ENCODE results near the gene UFM1. TPM values are rescaled to one million over a fixed set of nuclear protein-coding genes. Genes with fewer than 3 reads are reported as not detected.
"Not testable (repeated sequence)": the region's sequence is repeated elsewhere in the genome, so short reads cannot be mapped to it uniquely, and the experiment has no call there.

UFM1 gene
- total and polyA plus RNA-seq, 8 donors, result 58.5 to 94.4 (median 80.2) TPM

GRCh38 chr13:38369058-38369457, 19.4 kb downstream of the UFM1 start:
- no peak for TF ChIP-seq CTCF (IDR thresholded peaks at IDR 0.05)
- intact Hi-C loops (cut with DNase I), result no loop called here
- Histone ChIP-seq H3K27me3 (no peaks in the 10 kb centered on the region), H3K4me1 (no peaks in the 10 kb centered on the region), H3K36me3 (no peaks in the 10 kb centered on the region), H3K9me3 (no peaks in the 10 kb centered on the region), H3K27ac (no peak overlapping the region), H3K4me3 (no peak overlapping the region)
- no peak for ATAC-seq
- DNase-seq, result no peak

- intact Hi-C loops (cut with DNase I); H3K4me1 ChIP-seq; H3K36me3 ChIP-seq; ATAC-seq; DNase-seq; H3K9me3 ChIP-seq; H3K27me3 ChIP-seq; H3K27ac ChIP-seq; H3K4me3 ChIP-seq: not testable (repeated sequence)
Measured at GRCh38 chr13:38370096-38370495, 20.4 kb downstream of the UFM1 start.

- H3K27ac ChIP-seq, result no peak overlapping the region
Measured at GRCh38 chr13:38372820-38373383, 23.3 kb downstream of the UFM1 start.

GRCh38 chr13:38376546-38376945, 26.9 kb downstream of the UFM1 start:
- DNase-seq, result no peak
- Histone ChIP-seq H3K4me1 (no peaks in the 10 kb centered on the region), H3K27me3 (no peaks in the 10 kb centered on the region), H3K9me3 (no peaks in the 10 kb centered on the region), H3K36me3 (no peaks in the 10 kb centered on the region), H3K4me3 (no peak overlapping the region), H3K27ac (no peak overlapping the region)
- no peak for TF ChIP-seq CTCF (IDR thresholded peaks at IDR 0.05)
- intact Hi-C loops (cut with DNase I), result no loop called here
- ATAC-seq, result no peak

More at GRCh38 chr13:38372820-38373383, 23.3 kb downstream of the UFM1 start:
- intact Hi-C loops (cut with DNase I), result no loop called here
- Histone ChIP-seq H3K4me1 (no peaks in the 10 kb centered on the region), H3K9me3 (no peaks in the 10 kb centered on the region), H3K4me3 (no peak overlapping the region), H3K27me3 (no peaks in the 10 kb centered on the region), H3K36me3 (no peaks in the 10 kb centered on the region)
- TF ChIP-seq CTCF (IDR thresholded peaks at IDR 0.05), result no peak
- ATAC-seq, result no peak
- DNase-seq, result peak in 1 of 4 donors; percentile 13

- no peaks in the 10 kb centered on the region for H3K27me3 ChIP-seq
- ATAC-seq, result no peak
- H3K36me3 ChIP-seq, result no peaks in the 10 kb centered on the region
- no peaks in the 10 kb centered on the region for H3K4me1 ChIP-seq
- no peak overlapping the region for H3K27ac ChIP-seq
- H3K9me3 ChIP-seq, result no peaks in the 10 kb centered on the region
- peak in 2 of 4 donors; percentile 58 to 74 for DNase-seq
- no peak overlapping the region for H3K4me3 ChIP-seq
- no peak for TF ChIP-seq CTCF (IDR thresholded peaks at IDR 0.05)
- intact Hi-C loops (cut with DNase I), result no loop called here
Measured at GRCh38 chr13:38381890-38382289, 32.2 kb downstream of the UFM1 start.

- Histone ChIP-seq H3K27me3 (no peaks in the 10 kb centered on the region), H3K36me3 (no peaks in the 10 kb centered on the region), H3K27ac (no peak overlapping the region), H3K9me3 (no peaks in the 10 kb centered on the region), H3K4me3 (no peak overlapping the region), H3K4me1 (no peaks in the 10 kb centered on the region)
- DNase-seq, result no peak
- no peak for TF ChIP-seq CTCF (IDR thresholded peaks at IDR 0.05)
- intact Hi-C loops (cut with DNase I), result no loop called here
- no peak for ATAC-seq
Measured at GRCh38 chr13:38382946-38383345, 33.3 kb downstream of the UFM1 start.
